Breast epithelium (tissue), 4 donors: ENCODE results near the gene SMARCA2. TPM values are rescaled to one million over a fixed set of nuclear protein-coding genes. Genes with fewer than 3 reads are reported as not detected.

Experiments used
- DNase-seq, 2 donors: peaks; one replicate each; pipeline ENCODE4 v3.0.0-alpha.2; 2019; ENCODE audit warnings: low spot score in 2 of 2
- H3K27ac ChIP-seq, 2 donors: fragments of 200-600 bp; sonication (generic) in 1 of 2; one replicate each; pipeline ENCODE4 v1.5.1; 2016 to 2019; ENCODE audit warnings: mild to moderate bottlenecking in 1 of 2
- H3K27me3 ChIP-seq, 2 donors: fragments of 200-600 bp; sonication (generic) in 1 of 2; one replicate each; pipeline versions ENCODE4 v1.5.1 to v1.6.0; 2017 to 2019; ENCODE audit warnings: control low read depth in 1 of 2, mild to moderate bottlenecking in 1 of 2
- H3K36me3 ChIP-seq: fragments of 200-600 bp; one replicate; pipeline ENCODE4 v1.5.1; 2019
- H3K4me1 ChIP-seq, 2 donors: fragments of 200-600 bp; sonication (generic); one replicate each; pipeline ENCODE4 v1.5.1; 2016 to 2019; ENCODE audit warnings: control low read depth in 1 of 2
- H3K4me3 ChIP-seq, 3 donors: fragments of 200-600 bp; sonication (generic); 1 replicate in 2 of 3; 2 replicates in 1 of 3; pipeline ENCODE4 v1.5.1; 2016 to 2019; ENCODE audit warnings: mild to moderate bottlenecking in 3 of 3, moderate library complexity in 2 of 3
- H3K9me3 ChIP-seq, 2 donors: fragments of 200-600 bp; sonication (generic) in 1 of 2; one replicate each; pipeline ENCODE4 v1.5.1; 2016 to 2019; ENCODE audit warnings: control low read depth in 1 of 2
- POLR2A ChIP-seq: fragments of 450-650 bp; IDR thresholded peaks from one replicate; pipeline ENCODE4 v1.6.1; 2016; ENCODE audit warnings: antibody characterized with exemption, mild to moderate bottlenecking, moderate library complexity
- POLR2AphosphoS5 ChIP-seq, 3 donors: sonication (generic); formaldehyde crosslinking; IDR thresholded peaks; one replicate each; pipeline ENCODE4 v1.6.1; 2017; ENCODE audit warnings: antibody characterized with exemption in 3 of 3
- intact Hi-C: fragments of 100-400 bp; cut with DNase I; formaldehyde crosslinking; loops from one replicate; pipeline ENCODE4 v1.15.1; 2023; ENCODE audit warnings: low total_unique reads
- total RNA-seq, 3 donors: library from RNA; depleted of rRNA; stranded (reverse); fragments of >200 nt; gene quantifications; one replicate each; pipeline ENCODE4 v1.1.0, GENCODE V29; 2016
- TF ChIP-seq, protein P1 (sequence below), 3 donors: fragments of 450-650 bp; IDR thresholded peaks; one replicate each; pipeline ENCODE4 v1.5.1; 2016 to 2017; ENCODE audit warnings: antibody characterized with exemption in 3 of 3, mild to moderate bottlenecking in 3 of 3, moderate library complexity in 3 of 3

Gene SMARCA2
- total RNA-seq, 3 donors from 2014 or later, result 140 to 191 (median 142) TPM

DNA sequence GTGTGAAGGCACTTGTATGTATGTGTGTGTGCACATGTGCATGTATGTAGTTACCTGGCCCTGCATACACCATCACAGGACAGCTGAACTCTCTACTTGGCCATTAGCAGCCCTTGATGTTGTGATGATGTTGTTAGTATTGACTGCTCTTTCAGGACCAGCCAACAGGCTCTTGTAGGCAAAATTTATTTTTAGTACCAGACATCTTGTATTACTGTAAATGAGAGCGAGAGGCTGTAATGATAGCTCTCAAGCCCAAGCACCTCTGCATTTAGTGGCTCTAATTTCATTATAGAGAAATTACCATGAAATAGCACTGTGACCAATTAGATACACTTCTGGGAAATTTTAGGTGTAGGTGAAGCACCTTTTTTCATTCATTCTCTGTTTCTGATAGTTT is 158.0 kb downstream of the SMARCA2 start:
- no peak overlapping the region for H3K27ac ChIP-seq
- H3K4me3 ChIP-seq, result no peak overlapping the region
- H3K36me3 ChIP-seq, result no peaks in the 10 kb centered on the region
- H3K9me3 ChIP-seq, result no peaks in the 10 kb centered on the region
- no peak for TF ChIP-seq POLR2AphosphoS5 (IDR thresholded peaks at IDR 0.05)
- TF ChIP-seq POLR2A, result no peak
- TF ChIP-seq, protein P1, sequence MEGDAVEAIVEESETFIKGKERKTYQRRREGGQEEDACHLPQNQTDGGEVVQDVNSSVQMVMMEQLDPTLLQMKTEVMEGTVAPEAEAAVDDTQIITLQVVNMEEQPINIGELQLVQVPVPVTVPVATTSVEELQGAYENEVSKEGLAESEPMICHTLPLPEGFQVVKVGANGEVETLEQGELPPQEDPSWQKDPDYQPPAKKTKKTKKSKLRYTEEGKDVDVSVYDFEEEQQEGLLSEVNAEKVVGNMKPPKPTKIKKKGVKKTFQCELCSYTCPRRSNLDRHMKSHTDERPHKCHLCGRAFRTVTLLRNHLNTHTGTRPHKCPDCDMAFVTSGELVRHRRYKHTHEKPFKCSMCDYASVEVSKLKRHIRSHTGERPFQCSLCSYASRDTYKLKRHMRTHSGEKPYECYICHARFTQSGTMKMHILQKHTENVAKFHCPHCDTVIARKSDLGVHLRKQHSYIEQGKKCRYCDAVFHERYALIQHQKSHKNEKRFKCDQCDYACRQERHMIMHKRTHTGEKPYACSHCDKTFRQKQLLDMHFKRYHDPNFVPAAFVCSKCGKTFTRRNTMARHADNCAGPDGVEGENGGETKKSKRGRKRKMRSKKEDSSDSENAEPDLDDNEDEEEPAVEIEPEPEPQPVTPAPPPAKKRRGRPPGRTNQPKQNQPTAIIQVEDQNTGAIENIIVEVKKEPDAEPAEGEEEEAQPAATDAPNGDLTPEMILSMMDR (IDR thresholded peaks at IDR 0.05), result no peak
- no peak for DNase-seq
- intact Hi-C loops, result no loop called here
- H3K27me3 ChIP-seq, result no peaks in the 10 kb centered on the region
- no peaks in the 10 kb centered on the region for H3K4me1 ChIP-seq

DNA sequence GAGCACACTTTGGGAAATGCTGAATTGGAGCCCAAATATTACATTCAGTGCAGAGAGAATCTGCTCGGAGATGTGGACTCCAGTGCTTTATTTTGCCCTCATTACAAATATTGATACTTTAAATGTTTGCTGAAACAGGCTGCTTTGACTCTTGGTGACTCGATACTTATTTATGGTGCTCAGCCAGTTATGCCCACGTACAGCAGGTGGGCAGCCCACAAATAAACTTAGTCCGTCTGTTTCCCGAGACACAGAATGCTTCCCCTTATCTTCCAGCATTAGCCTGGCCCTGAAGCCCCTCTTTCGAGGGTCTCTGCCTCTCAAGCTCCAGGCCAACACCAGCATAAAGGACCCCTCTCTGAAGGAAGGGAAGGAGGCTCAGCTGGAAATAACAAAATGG is 158.7 kb downstream of the SMARCA2 start:
- H3K4me1 ChIP-seq, result peaks cover 0 to 2% of the 10 kb centered on the region in 2 donors
- no peaks in the 10 kb centered on the region for H3K36me3 ChIP-seq
- TF ChIP-seq POLR2AphosphoS5 (IDR thresholded peaks at IDR 0.05) (no peak), POLR2A (no peak)
- no peak for DNase-seq
- H3K27ac ChIP-seq, result no peak overlapping the region
- intact Hi-C loops, result no loop called here
- no peaks in the 10 kb centered on the region for H3K9me3 ChIP-seq
- H3K4me3 ChIP-seq, result no peak overlapping the region
- no peaks in the 10 kb centered on the region for H3K27me3 ChIP-seq

DNA sequence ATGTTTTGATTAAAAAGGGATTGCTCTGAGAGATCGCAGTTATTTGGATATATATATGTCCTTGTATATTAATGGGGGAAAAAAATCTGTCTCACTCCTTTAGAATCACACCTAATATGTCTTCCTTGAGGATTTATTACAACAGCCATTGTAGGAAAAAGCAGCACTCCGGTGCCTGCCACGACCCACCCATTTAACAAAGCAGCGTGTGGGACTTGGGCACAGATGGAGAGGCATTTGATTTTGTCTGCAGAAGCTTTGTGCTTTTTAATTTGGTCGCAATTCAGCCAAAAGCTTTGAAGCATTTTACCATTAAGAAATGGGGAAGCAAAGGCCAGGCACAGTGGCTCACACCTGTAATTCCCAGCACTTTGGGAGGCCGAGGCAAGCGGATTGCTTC is 159.2 kb downstream of the SMARCA2 start:
- intact Hi-C loops, result no loop called here
- TF ChIP-seq POLR2A (no peak), POLR2AphosphoS5 (IDR thresholded peaks at IDR 0.05) (no peak)
- TF ChIP-seq, protein P1 (IDR thresholded peaks at IDR 0.05), result no peak
- Histone ChIP-seq H3K4me1 (peaks cover 0 to 6% of the 10 kb centered on the region in 2 donors), H3K27ac (no peak overlapping the region), H3K4me3 (no peak overlapping the region), H3K9me3 (no peaks in the 10 kb centered on the region), H3K36me3 (no peaks in the 10 kb centered on the region), H3K27me3 (no peaks in the 10 kb centered on the region)
- no peak for DNase-seq

DNA sequence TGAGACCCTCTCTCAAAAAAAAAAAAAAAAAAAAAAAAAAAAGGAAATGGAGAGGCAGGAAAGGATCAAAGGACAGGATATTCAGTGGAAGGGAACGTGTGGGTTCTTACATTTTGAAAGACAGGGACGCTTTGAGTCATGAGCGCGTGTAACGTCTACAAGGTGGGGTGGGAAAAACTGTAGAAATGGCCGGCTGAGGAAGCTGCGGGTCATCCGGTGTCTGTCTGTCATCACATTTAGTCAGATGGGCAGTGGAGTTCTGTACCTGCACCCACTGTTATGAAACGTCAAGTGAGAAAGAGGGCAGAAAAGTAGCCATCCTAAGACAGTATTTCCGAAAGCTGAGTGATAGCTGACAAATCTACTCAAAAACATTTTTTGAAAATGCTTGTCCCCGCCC is 159.8 kb downstream of the SMARCA2 start:
- Histone ChIP-seq H3K4me3 (no peak overlapping the region), H3K36me3 (no peaks in the 10 kb centered on the region), H3K27me3 (no peaks in the 10 kb centered on the region), H3K4me1 (peaks cover 0 to 7% of the 10 kb centered on the region in 2 donors), H3K9me3 (no peaks in the 10 kb centered on the region), H3K27ac (no peak overlapping the region)
- no peak for DNase-seq
- intact Hi-C loops, result no loop called here
- TF ChIP-seq POLR2AphosphoS5 (IDR thresholded peaks at IDR 0.05) (no peak), POLR2A (no peak)
- TF ChIP-seq, protein P1 (IDR thresholded peaks at IDR 0.05), result no peak

DNA sequence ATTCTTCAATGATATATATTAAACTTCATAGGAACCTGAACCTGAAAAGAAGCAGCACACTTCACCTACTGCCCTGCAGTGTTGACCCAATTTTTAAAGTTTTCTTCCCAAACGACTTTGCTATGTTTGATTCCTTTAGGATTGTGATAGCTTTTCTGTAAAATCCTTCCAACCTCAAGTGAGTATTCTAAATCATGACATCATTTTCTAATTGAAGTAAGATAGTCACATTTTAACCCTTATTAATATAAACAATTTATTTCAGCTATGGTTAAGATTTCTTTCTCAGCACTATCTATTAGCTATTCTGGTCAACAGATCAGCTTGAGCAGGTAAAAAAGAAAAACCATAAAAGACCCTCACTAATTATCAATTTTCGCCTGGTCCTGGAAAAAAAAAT is 162.0 kb downstream of the SMARCA2 start:
- H3K4me1 ChIP-seq, result peaks cover 0 to 7% of the 10 kb centered on the region in 2 donors
- no peaks in the 10 kb centered on the region for H3K27me3 ChIP-seq
- no peaks in the 10 kb centered on the region for H3K9me3 ChIP-seq
- peak overlapping the region in 1 of 2 donors; percentile 76 for H3K27ac ChIP-seq
- H3K4me3 ChIP-seq, result no peak overlapping the region
- no peaks in the 10 kb centered on the region for H3K36me3 ChIP-seq
- intact Hi-C loops, result no loop called here
- DNase-seq, result no peak
- TF ChIP-seq POLR2AphosphoS5 (IDR thresholded peaks at IDR 0.05), result no peak

GRCh38 chr9:2178034-2178734 is 163.0 kb downstream of the SMARCA2 start:
- H3K4me1 ChIP-seq, result peaks cover 0 to 7% of the 10 kb centered on the region in 2 donors
- H3K27ac ChIP-seq, result peak overlapping the region; percentile 74 to 76
- H3K36me3 ChIP-seq, result no peaks in the 10 kb centered on the region
- H3K9me3 ChIP-seq, result no peaks in the 10 kb centered on the region
- intact Hi-C loops, result no loop called here
- H3K4me3 ChIP-seq, result no peak overlapping the region
- H3K27me3 ChIP-seq, result no peaks in the 10 kb centered on the region
- peak in 1 of 2 donors; percentile 33 for DNase-seq
- TF ChIP-seq, protein P1 (IDR thresholded peaks at IDR 0.05), result no peak
- peak in 1 of 3 donors; percentile 52 for TF ChIP-seq POLR2AphosphoS5 (IDR thresholded peaks at IDR 0.05)
